DOHH2 (cell line): Measurements from ENCODE around the gene RSPH6A.

ENCODE experiments used
- H3F3A ChIP-seq: fragments of 200-600 bp; sonication (generic), shearing (Covaris generic); 2 replicates; pipeline ENCODE4 v1.6.0; 2016; ENCODE audit warnings: antibody characterized with exemption, mild to moderate bottlenecking; ENCODE audit not compliant: control insufficient read depth, insufficient read depth
- H3K27ac ChIP-seq: fragments of 200-600 bp; sonication (generic); 2 replicates; pipeline ENCODE4 v1.5.1; 2014; ENCODE audit warnings: low read depth, mild to moderate bottlenecking, low read length, moderate library complexity
- H3K27me3 ChIP-seq: fragments of 200-600 bp; sonication (generic); 2 replicates; pipeline ENCODE4 v1.6.1; 2014; ENCODE audit warnings: mild to moderate bottlenecking, low read length, mixed read lengths; ENCODE audit not compliant: control insufficient read depth
- H3K36me3 ChIP-seq: fragments of 200-600 bp; sonication (generic); 2 replicates; pipeline ENCODE4 v1.6.1; 2014; ENCODE audit warnings: mild to moderate bottlenecking, low read length, moderate library complexity, mixed read lengths; ENCODE audit not compliant: control insufficient read depth
- H3K4me1 ChIP-seq: fragments of 200-600 bp; sonication (generic); 2 replicates; pipeline ENCODE4 v1.6.1; 2014; ENCODE audit warnings: mild to moderate bottlenecking, low read length, mixed read lengths; ENCODE audit not compliant: control insufficient read depth
- H3K4me2 ChIP-seq: fragments of 200-600 bp; sonication (generic); 2 replicates; pipeline ENCODE4 v1.6.0; 2014; ENCODE audit warnings: mild to moderate bottlenecking, low read length, moderate library complexity
- H3K4me3 ChIP-seq: fragments of 200-600 bp; sonication (generic); 2 replicates; pipeline ENCODE4 v1.5.1; 2014; ENCODE audit warnings: mild to moderate bottlenecking, low read length, mixed read lengths
- H3K79me2 ChIP-seq: fragments of 200-600 bp; sonication (generic); 2 replicates; pipeline ENCODE4 v1.6.1; 2014; ENCODE audit warnings: mild to moderate bottlenecking, low read length, mixed read lengths; ENCODE audit not compliant: control insufficient read depth
- H3K9me2 ChIP-seq: fragments of 200-600 bp; sonication (generic); replicated peaks from 2 replicates; pipeline ENCODE4 v1.6.1; 2014; ENCODE audit warnings: mild to moderate bottlenecking, low read length, mixed read lengths; ENCODE audit not compliant: control insufficient read depth
- H3K9me3 ChIP-seq: fragments of 200-600 bp; sonication (generic); 2 replicates; pipeline ENCODE4 v1.6.1; 2014; ENCODE audit warnings: antibody characterized with exemption, low read length, mixed read lengths; ENCODE audit not compliant: control insufficient read depth, insufficient read depth
- H4K20me1 ChIP-seq: fragments of 200-600 bp; sonication (generic); 2 replicates; pipeline ENCODE4 v1.6.0; 2014; ENCODE audit warnings: low read depth, mild to moderate bottlenecking, antibody characterized with exemption, low read length, moderate library complexity; ENCODE audit not compliant: control insufficient read depth, insufficient read depth
- CTCF ChIP-seq: fragments of 200-600 bp; sonication (generic); IDR thresholded peaks from one replicate; pipeline ENCODE4 v1.5.1; 2014; ENCODE audit warnings: antibody characterized with exemption, mild to moderate bottlenecking, low read depth, low read length; ENCODE audit not compliant: poor library complexity, severe bottlenecking
- EZH2phosphoT487 ChIP-seq: fragments of 200-600 bp; sonication (generic); IDR thresholded peaks from 2 replicates; pipeline ENCODE4 v1.6.1; 2017; ENCODE audit warnings: borderline replicate concordance, mild to moderate bottlenecking, antibody characterized with exemption, low read length, moderate library complexity, mixed read lengths

The RSPH6A gene

GRCh38 chr19:45764945-45765701 lies 50.0 kb downstream of the RSPH6A start:
- H3K4me2 ChIP-seq, result no peak overlapping the region
- TF ChIP-seq CTCF (no peak), EZH2phosphoT487 (no peak)
- H3K79me2 ChIP-seq, result no peaks in the 10 kb centered on the region
- peaks cover 14% of the 10 kb centered on the region for H3K4me1 ChIP-seq
- H4K20me1 ChIP-seq, result no peaks in the 10 kb centered on the region
- no peaks in the 10 kb centered on the region for H3F3A ChIP-seq
- H3K27me3 ChIP-seq, result peaks cover 8% of the 10 kb centered on the region
- H3K4me3 ChIP-seq, result no peak overlapping the region
- no peak overlapping the region for H3K27ac ChIP-seq
- H3K9me3 ChIP-seq, result no peaks in the 10 kb centered on the region
- H3K9me2 ChIP-seq, result no peaks in the 10 kb centered on the region
- H3K36me3 ChIP-seq, result no peaks in the 10 kb centered on the region

GRCh38 chr19:45764475-45764874 lies 50.6 kb downstream of the RSPH6A start:
- no peaks in the 10 kb centered on the region for H4K20me1 ChIP-seq
- peaks cover 7% of the 10 kb centered on the region for H3K4me1 ChIP-seq
- H3K79me2 ChIP-seq, result no peaks in the 10 kb centered on the region
- no peak overlapping the region for H3K27ac ChIP-seq
- H3K4me3 ChIP-seq, result no peak overlapping the region
- TF ChIP-seq EZH2phosphoT487 (no peak), CTCF (no peak)
- no peaks in the 10 kb centered on the region for H3K36me3 ChIP-seq
- H3K27me3 ChIP-seq, result peaks cover 8% of the 10 kb centered on the region
- H3F3A ChIP-seq, result no peaks in the 10 kb centered on the region
- no peak overlapping the region for H3K4me2 ChIP-seq
- no peaks in the 10 kb centered on the region for H3K9me3 ChIP-seq
- no peaks in the 10 kb centered on the region for H3K9me2 ChIP-seq

GRCh38 chr19:45763691-45764294 lies 51.3 kb downstream of the RSPH6A start:
- H3K9me3 ChIP-seq, result no peaks in the 10 kb centered on the region
- H3K27me3 ChIP-seq, result peaks cover 8% of the 10 kb centered on the region
- H3K27ac ChIP-seq, result no peak overlapping the region
- H3F3A ChIP-seq, result no peaks in the 10 kb centered on the region
- no peak overlapping the region for H3K4me3 ChIP-seq
- peaks cover 4% of the 10 kb centered on the region for H3K4me1 ChIP-seq
- no peak for TF ChIP-seq EZH2phosphoT487
- TF ChIP-seq CTCF, result no peak
- no peaks in the 10 kb centered on the region for H3K9me2 ChIP-seq
- no peaks in the 10 kb centered on the region for H4K20me1 ChIP-seq
- no peak overlapping the region for H3K4me2 ChIP-seq
- H3K79me2 ChIP-seq, result no peaks in the 10 kb centered on the region
- no peaks in the 10 kb centered on the region for H3K36me3 ChIP-seq
